ENCODE results near the gene FPR1. TPM values are rescaled to one million over a fixed set of nuclear protein-coding genes. Genes with fewer than 3 reads are reported as not detected.

Gene FPR1
- total and polyA plus RNA-seq, 2 of the 13 experiments (the other 11 are each of a cell fraction or from before 2014, with no cell fraction given): not detected

DNA sequence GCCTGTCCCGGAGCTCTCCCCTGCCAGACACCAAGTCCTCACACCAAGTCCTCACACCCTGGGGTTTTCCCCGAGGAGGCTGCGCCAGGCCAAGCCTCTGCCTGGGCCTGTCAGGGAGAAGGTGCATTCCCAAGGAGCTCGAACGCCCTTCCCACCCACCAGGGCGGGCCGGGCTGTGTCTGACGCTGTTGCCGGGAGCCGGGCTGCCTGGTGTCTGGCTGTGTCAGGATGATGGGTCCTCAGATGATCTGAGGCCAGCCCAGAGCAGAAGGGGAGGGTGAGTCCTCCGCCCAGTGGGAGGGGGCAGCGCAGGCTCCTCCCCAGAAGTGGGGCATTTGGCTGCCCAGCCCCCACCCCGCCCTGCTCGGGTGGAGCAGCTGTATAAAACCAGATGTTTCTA lies 25.6 kb downstream of the FPR1 start:
- ATAC-seq: no peak
- ChIA-PET CTCF (ENCODE audit: low intra/inter-chr PET ratio, low total read pairs) (no interaction called here), POLR2A (no interaction called here)
- Histone ChIP-seq H3K79me2 (ENCODE audit: insufficient read depth, low read length) (no peaks in the 10 kb centered on the region), H2AFZ (ENCODE audit: low read length) (no peak overlapping the region), H3K9ac (ENCODE audit: insufficient read depth, low read depth, low read length) (no peak overlapping the region), H3K4me1 (ENCODE audit: insufficient read depth, low read length) (no peaks in the 10 kb centered on the region), H3K4me3 (replicated peaks in 1 of 3; ENCODE audit: insufficient read depth in 1 of 3, low read depth in 2 of 3, low read length in 3 of 3) (no peak overlapping the region), H3K36me3 (replicated peaks in 1 of 2; ENCODE audit: control insufficient read depth in 1 of 2, insufficient read depth in 2 of 2, low read length in 2 of 2) (no peaks in the 10 kb centered on the region), H3K27me3 (ENCODE audit: control insufficient read depth in 1 of 2, insufficient read depth in 2 of 2, low read length in 2 of 2) (peaks cover 0 to 34% of the 10 kb centered on the region in 2 experiments), H3K27ac (ENCODE audit: extremely low read length, insufficient read depth, low read length) (no peak overlapping the region), H3K4me2 (ENCODE audit: low read depth, low read length) (no peak overlapping the region), H3K9me3 (ENCODE audit: low read length) (no peaks in the 10 kb centered on the region), H4K20me1 (ENCODE audit: insufficient read depth, low read length) (no peaks in the 10 kb centered on the region)
- no peak for DNase-seq (ENCODE audit: low spot score)
- 22% methylated on average over 11 of the region's 14 CpGs for WGBS (ENCODE audit: low lambda C conversion rate)
- in situ Hi-C loops (cut with HindIII; ENCODE audit: extremely low pct_ligation_motif_present, low pct_unique_long_range_greater_than_20kb): no loop called here
- FAIRE-seq: no peak
- intact Hi-C loops (cut with micrococcal nuclease; ENCODE audit: unreplicated experiment): no loop called here
- no TSS peak for BruUV-seq (replicated peaks)
- TF ChIP-seq TSC22D2 (CRISPR knock-in tag; IDR thresholded peaks at IDR 0.05; ENCODE audit: borderline replicate concordance) (no peak), CCAR2 (optimal IDR thresholded peaks at IDR 0.05; ENCODE audit: low read depth, low read length) (no peak), ZNF660 (CRISPR knock-in tag; IDR thresholded peaks at IDR 0.05; ENCODE audit: borderline replicate concordance, low read depth) (no peak), ZHX2 (IDR thresholded peaks at IDR 0.05; ENCODE audit: low read depth) (no peak), ZHX2 (CRISPR knock-in tag; IDR thresholded peaks at IDR 0.05; ENCODE audit: borderline replicate concordance) (no peak), WIZ (CRISPR knock-in tag; IDR thresholded peaks at IDR 0.05) (no peak), ZIK1 (CRISPR knock-in tag; IDR thresholded peaks at IDR 0.05; ENCODE audit: borderline replicate concordance, low read depth) (no peak), ZBTB21 (CRISPR knock-in tag; IDR thresholded peaks at IDR 0.05) (no peak), ZSCAN29 (CRISPR knock-in tag; conservative IDR thresholded peaks at IDR 0.05) (no peak), ZNF768 (CRISPR knock-in tag; IDR thresholded peaks at IDR 0.05) (no peak), MAFG (CRISPR knock-in tag; IDR thresholded peaks at IDR 0.05) (no peak), BRD4 (CRISPR knock-in tag; IDR thresholded peaks at IDR 0.05) (no peak)
- TF ChIP-seq, protein P1, sequence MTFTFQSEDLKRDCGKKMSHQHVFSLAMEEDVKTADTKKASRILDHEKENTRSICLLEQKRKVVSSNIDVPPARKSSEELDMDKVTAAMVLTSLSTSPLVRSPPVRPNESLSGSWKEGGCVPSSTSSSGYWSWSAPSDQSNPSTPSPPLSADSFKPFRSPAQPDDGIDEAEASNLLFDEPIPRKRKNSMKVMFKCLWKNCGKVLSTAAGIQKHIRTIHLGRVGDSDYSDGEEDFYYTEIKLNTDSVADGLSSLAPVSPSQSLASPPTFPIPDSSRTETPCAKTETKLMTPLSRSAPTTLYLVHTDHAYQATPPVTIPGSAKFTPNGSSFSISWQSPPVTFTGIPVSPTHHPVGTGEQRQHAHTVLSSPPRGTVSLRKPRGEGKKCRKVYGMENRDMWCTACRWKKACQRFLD (CRISPR knock-in tag; IDR thresholded peaks at IDR 0.05; ENCODE audit: borderline replicate concordance): no peak
- TF ChIP-seq, protein P2, sequence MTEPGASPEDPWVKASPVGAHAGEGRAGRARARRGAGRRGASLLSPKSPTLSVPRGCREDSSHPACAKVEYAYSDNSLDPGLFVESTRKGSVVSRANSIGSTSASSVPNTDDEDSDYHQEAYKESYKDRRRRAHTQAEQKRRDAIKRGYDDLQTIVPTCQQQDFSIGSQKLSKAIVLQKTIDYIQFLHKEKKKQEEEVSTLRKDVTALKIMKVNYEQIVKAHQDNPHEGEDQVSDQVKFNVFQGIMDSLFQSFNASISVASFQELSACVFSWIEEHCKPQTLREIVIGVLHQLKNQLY (CRISPR knock-in tag; IDR thresholded peaks at IDR 0.05): no peak
